ENCODE results near the gene IGHMBP2.
"Not testable (repeated sequence)": the region's sequence is repeated elsewhere in the genome, so short reads cannot be mapped to it uniquely, and the experiment has no call there.

Gene IGHMBP2

DNA sequence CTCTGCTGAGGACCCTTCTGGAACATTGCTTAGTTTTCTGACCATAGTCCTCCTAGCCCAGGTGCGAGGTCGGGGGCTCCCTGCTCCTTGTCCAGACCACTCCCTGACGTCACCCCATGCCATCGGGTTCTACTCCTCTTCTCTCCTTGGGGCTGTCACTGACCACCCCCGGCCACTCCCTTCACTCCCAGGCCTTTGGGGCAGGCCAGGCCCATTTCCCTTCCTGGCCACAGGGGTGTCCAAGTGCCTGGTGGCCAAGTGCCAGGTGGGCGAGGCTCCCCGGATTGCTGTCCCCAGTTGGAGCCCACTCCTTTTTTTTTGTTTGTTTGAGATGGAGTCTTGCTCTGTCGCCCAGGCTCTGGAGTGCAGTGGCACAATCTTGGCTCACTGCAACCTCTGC, 57.6 kb downstream of the IGHMBP2 start:
- DNase-seq (ENCODE audit: low read depth), result no peak

DNA sequence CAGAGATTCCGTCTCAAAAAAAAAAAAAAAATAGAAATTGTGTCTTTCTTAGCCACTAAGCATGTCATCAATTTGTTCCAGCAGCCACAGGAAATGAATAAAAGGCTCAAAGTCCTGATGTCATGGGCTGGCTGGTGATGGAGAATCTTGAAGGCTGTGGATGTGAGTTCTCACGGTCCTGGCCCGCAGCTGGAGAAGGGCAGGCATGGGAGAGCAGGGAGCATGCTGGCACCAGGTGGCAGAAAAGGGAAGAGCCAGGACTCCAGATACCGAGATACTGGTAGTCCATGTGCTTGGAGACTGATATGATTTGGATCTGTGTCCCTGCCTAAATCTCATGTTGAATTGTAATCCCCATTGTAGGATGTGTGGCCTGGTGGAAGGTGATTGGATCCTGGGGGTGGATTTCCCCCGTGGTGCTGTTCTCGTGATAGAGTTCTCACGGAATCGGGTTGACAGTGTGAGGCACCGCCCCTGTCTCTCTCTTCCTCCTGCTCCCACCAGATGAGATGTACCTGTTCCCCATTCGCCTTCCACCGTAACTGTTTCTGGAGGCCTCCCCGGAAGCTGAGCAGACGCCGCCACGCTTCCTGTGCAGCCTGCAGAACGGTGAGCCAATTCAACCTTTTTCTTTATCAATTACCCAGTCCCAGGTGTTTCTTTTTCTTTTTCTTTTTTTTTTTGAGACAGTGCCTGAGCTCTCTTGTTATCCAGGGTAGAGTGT, 59.0 kb downstream of the IGHMBP2 start:
- no peak for DNase-seq (ENCODE audit: low read depth)

DNA sequence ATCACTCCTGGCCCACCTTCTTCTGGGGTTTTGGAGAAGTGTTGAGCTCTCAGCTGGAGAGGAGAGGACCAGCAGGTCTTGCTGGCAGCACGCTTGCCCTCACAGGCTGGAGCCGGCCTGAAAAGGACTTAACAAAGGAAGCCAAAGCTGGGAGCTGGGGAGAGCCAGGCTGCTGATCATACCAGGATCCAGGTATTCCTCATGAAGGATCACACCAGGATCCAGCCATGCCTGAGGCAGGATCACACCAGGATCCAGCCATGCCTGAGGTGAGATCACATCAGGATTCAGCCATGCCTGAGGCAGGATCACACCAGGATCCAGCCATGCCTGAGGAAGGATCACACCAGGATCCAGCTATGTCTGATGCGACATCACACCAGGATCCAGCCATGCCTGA, 60.1 kb downstream of the IGHMBP2 start:
- DNase-seq (ENCODE audit: low read depth), result no peak

DNA sequence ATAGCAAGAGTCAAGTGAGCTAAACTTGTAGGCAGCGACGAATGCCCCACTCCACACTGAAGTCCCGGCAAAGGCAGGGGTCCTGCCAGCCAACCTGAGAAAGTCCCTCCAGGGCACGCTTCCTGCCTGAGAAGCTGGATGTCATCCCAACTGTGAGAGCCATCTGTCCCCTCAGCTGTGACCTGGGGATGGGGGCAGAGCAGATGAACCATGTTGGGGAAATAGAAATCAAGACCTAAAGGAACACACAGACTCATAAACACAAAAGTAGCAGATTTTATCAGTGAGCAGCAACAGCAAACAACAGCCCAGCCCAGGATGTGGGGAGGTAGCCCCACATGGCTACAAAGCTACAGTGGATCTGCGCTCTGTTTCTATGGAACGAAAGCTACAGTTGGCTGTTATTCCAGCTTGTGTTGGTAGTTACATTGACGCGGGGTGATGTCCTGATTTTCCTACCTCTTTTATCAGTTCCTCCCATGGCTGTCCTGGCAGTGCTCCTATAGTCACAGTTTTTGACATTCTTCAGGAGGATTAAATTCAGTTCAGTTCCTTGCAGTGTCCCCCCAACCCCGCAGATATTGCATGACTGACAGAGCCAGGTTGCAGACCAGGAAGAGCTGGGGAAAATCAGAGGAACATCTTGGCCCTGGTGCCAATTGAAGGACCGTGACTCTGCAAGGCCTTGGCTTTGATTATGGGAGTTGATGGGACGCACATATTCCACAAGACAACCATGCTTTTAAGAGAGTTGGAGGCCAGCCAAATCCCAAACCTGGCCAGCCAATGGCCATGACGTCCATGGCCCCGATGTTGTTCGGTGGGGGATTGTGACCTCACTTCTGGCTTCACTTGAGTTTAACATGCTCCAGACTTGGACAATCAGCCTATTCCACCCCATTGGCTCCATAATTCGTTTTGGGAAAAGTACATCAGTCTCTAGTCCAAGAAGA, 62.5 kb downstream of the IGHMBP2 start:
- DNase-seq (ENCODE audit: low read depth), result no peak

DNA sequence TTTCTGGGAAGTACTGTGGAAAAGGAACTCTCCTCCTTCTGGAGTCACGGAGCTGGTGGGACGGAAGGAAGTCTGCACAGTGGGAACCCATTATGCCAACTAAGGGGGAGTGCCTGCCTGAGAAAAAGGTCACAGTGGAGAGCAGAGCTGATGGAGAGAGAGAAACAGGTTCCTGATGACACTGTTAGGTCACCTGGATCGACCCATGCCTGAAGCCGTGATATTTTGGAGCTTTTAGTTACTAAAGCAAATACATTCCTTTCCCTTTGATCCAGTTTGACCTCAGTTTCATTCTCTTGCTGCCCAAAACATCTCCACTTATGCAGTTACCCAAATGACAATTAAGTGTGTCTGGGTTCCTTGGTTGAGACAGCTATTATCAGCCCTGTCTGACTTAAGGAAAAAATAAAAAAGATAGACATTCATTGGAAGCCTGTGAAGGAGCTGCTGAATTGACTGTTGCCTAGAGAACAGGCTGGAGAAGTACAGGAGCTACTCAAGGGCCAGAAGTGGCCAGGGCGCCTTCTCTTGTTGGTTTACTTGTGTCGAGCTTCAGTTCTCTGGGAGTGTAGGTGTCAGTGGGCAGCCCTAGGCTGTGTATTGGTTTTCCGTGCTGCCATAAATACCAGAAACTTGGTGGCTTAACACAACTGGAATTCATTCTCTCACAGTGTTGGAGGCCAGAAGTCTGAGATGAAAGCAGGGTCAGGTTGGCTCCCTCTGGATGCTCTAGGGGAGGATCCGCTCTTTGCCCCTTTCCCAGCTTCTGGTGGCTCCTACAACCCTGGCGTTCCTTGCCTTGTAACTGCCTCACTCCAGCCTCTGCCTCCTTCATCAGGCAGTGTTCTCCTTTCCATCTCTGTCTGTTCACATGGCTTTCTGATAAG, 63.4 kb downstream of the IGHMBP2 start:
- no peak for DNase-seq (ENCODE audit: low read depth)

DNA sequence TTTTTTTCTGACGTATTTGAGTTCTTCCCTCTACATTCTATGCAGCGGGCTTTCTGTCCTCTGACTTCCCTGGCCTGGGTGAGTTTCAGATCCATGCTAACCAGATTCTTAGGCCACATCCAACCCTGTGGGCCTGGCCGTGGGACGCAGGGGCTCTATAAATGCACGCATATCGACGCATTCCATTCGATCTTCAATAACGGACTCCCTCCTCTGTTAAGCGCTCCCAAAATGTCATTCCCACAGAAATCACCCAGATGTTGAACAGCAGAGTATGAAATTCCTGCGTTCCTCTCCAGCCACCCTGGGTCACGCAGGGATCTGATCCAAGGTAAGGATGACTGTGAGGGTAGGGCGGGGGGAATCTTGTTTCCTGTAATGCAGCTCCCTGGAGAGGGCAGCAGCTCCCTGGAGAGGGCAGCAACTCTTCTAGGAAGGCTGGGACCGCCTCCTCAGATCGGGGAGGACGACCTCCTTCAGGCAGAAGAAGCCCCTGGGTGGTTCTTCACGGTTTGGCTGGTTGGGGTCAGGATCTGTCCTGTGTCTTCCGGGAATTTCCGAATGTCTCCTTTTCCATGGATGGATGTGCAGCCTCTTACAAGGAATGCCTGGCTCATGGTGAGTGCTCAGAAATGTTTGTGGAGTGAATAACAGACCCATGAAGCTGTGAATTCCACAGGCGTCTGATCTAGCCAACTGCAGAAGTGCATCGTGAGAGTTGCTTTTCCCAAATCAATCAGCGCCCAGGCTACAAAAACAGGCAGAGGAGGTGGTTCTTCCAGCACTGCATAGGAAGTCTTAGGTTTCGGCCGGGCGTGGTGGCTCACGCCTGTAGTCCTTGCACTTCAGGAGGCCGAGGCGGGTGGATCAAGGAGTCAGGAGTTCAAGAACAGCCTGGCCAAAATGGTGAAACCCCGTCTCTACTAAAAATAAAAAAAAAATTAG, 64.9 kb downstream of the IGHMBP2 start:
- DNase-seq (ENCODE audit: low read depth), result no peak

DNA sequence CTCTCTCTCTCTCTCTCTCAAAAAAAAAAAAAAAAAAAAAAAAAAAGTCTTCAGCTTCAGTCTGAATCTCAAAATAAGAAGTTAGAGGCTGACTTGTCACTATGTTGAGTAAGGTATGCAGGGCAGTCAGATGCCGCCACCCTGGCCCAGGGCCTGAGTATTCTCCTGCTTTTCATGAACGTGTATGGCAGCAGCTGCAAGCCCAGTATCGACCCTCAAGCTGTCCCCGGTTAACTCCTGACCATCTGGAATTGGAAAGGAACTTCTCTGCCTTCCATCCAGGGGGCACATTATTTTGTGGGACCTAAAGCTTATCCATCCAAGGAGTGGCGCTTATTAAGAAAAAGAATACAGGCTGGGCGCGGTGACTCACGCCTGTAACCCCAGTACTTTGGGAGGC, 65.7 kb downstream of the IGHMBP2 start:
- no peak for DNase-seq (ENCODE audit: low read depth)

DNA sequence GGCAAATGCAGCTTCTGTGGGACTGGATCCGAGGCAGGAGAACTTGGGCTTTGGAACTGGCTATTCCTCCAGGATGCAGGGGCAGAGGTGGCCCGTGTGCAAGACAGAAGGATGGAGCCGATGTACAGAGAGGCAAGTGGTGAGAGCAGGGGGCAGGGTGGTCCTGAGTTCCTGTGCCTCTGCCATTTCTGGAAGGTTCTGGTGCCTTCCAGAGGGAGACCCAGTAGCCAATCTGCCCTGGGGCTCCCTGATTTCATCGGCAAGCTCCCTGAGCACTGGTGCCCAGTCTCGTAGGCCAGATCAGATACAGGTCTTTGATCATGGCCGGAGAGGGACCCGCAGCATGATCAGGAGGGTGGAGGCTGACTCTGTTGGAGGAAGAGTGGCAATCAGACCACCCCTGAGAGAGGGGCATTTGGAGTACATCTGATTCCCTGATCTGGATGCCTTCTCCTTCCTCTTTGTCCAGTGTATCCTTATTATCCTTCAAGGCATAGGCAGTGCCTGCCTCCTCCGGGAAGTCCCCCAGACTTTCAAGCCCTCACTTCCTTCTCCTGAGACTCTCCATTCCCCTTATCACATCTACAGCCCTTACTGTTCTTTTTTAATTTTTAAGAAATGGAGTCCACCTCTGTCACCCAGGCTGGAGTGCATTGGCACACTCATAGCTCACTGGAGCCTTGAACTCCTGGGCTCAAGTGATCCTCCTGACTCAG, 67.4 kb downstream of the IGHMBP2 start:
- DNase-seq (ENCODE audit: low read depth), result no peak

DNA sequence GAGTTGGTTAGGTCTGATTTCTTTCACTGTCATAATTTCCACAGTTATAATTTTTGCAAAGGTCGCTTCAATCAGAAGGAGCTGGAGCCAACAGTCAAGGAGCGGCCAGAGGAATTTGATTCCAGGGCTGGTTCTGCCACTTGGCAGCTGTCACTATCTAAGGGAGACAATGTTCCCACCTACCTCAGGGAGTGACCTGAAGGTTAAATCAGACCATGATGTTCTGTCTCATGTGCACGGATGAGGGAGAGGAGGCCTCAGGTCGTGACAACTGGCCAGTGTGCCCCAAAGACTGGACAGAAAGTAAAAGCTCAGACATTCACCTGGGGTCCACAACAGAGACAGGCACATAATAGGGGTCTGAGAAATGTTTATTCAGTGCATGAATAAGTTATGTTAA, 69.5 kb downstream of the IGHMBP2 start:
- DNase-seq (ENCODE audit: low read depth), result no peak

DNA sequence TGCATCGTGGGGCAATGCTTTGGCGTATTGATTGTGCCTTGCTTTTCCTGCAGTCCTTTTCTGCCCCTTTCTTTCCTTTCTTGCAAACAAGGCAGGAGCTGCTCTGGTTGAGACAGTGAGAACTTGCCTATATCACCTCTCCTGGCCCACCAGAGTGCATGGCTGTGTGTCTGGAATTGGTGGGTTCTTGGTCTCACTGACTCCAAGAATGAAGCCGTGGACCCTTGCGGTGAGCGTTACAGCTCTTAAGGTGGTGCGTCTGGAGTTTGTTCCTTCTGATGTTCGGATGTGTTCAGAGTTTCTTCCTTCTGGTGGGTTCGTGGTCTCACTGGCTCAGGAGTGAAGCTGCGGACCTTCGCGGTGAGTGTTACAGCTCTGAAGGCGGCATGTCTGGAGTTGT, 70.0 kb downstream of the IGHMBP2 start:
- DNase-seq (ENCODE audit: low read depth), result not testable (repeated sequence)

DNA sequence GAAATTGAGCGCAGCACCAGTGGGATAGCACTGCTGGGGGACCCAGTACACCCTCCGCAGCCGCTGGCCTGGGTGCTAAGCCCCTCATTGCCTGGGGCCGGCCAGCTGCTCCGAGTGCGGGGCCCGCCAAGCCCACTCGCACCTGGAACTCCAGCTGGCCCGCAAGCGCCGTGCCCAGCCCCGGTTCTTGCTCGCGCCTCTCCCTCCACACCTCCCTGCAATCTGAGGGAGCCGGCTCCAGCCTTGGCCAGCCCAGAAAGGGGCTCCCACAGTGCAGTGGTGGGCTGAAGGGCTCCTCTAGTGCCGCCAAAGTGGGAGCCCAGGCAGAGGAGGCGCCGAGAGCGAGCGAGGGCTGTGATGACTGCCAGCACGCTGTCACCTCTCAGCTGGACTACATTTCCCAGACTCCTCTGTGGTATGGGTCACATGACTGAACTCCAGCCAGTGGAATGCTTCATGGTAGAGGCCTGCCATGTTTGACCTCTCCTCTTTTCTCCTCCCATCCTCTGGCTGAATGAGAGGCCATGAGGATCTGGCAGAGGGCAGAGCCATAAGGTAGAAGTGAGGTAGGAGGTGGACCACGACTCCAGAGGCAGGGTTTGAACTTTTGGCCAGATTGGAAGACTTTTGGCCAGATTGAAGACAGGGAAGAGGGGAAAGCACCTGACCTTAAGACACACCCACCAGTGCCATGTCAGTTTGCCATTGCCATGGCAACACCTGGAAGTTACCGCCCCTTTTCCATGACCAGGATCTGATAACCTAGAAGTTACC, 70.9 kb downstream of the IGHMBP2 start:
- DNase-seq (ENCODE audit: low read depth), result no peak

DNA sequence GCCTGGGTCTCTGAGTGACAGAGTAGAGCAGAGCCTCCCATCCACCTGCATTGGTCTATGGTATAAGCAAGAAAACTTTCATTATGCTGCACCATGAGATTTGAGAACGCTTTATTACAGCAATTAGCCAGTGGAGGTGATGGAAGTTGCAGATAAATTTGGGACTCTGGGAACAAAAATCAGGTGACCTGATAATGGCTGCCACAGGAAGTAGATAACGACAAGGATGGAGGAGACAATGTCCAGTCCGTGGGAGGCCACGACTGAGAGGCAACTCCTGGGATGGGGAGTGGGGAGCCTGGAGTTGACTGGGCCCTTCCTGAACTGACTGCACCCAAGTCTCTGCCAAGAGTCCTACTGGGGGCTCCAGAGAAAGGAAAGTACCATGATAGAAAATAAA, 72.4 kb downstream of the IGHMBP2 start:
- DNase-seq (ENCODE audit: low read depth), result no peak

DNA sequence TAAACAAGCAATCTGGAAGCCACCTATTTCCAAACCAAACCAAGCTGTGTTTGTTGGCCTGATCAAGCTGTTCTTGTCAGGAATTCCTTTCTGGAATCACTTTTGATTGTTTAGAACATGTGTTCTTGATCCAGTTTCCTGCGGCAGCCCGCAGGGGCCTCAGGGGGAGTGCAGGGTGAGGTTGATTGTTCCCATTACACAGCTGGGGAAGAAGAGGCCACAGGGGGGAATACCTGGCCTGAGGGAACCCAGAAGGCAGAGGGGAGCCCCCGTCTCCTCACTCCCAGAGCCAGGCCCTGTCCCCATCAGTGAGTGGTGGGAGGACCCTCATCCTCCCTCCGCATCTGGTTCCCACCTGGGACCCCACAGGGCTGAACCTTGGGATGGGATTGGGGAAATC, 72.9 kb downstream of the IGHMBP2 start:
- peak; percentile 28 for DNase-seq (ENCODE audit: low read depth)

DNA sequence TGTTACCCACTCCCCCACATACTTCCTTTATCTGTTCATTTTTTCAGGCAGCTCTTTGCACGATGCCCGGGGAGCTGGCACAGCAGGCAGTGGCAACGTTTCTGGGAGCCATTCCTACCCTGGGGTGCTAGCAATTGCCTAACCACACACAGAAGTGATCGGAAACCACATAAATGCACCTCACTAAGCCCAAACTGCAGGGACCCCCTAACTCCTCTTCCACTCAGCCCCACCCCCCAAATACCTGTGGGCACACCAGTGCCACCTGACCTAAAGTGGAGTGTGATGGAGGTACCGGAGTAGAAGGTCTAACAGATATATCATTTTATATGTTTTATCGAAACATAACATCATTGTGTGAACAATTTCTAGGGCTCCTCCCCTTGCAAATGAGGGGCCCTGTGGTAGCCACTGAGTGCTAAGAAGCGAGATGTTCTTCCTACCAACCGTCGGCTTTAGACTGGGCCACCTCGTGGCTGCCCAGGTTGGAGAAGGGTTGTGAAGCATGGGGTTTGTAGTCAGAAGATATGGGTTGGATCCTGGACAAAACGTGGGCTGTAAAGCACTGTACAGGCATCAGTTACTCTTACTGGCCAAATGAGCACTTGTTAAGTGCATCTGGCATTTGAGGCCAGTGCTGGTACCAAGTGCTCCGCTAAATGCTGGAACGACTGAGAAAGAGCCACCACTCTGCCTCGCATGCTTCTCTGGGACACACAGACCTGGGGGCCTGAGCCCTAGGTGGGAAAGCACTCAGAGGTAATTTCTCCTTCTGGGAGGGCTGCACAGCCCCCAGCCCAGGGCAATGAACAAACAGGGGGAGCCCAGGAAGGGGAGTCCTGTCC, 74.3 kb downstream of the IGHMBP2 start:
- no peak for DNase-seq (ENCODE audit: low read depth)

DNA sequence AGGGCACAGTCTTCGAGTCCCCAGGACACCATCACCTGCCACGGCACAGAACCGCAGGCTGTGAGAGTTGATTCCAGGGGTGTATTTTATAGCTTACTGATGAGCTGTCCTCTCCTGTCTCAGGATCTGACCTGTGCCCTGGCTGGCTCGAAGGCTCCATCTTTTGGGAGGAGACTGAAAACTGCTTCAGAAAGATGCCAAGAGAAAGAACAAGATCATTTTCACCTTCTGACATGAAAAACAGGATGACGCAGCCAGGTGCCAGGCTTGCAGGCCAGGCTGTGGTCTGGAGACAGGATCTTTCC, 74.9 kb downstream of the IGHMBP2 start:
- DNase-seq (ENCODE audit: low read depth), result no peak

DNA sequence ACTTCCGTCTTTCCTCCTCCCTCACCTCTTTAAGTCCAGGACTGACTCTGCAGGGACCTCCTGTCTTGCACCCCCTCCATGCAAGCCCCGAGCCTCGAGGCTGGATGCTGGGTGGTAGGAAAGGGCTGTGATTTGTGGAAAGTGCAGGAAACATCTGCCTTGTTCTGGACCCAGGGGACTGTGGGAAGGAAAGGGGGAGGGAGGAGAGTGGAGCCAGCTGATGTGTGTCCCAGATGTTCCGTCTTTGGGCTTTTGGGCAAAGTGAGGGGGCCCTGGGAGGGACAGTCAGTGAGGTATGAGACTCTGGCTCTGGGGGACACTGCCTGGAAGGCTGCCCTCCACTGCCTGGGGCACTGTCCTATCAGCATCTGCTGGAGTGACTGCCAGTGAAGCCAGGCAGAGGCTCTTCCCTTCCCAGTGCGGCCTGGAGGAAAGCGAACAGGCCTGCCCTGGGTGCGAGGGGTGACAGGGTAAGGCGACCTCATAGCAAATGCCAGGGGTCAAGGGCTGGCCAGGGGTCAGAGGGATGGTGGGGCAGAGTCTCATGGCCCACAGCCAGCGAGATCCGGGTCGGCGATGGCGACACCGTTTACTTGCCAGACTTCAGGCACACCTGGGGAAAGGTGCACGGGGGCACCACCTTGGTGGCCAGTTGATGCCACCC, 75.4 kb downstream of the IGHMBP2 start:
- no peak for DNase-seq (ENCODE audit: low read depth)

DNA sequence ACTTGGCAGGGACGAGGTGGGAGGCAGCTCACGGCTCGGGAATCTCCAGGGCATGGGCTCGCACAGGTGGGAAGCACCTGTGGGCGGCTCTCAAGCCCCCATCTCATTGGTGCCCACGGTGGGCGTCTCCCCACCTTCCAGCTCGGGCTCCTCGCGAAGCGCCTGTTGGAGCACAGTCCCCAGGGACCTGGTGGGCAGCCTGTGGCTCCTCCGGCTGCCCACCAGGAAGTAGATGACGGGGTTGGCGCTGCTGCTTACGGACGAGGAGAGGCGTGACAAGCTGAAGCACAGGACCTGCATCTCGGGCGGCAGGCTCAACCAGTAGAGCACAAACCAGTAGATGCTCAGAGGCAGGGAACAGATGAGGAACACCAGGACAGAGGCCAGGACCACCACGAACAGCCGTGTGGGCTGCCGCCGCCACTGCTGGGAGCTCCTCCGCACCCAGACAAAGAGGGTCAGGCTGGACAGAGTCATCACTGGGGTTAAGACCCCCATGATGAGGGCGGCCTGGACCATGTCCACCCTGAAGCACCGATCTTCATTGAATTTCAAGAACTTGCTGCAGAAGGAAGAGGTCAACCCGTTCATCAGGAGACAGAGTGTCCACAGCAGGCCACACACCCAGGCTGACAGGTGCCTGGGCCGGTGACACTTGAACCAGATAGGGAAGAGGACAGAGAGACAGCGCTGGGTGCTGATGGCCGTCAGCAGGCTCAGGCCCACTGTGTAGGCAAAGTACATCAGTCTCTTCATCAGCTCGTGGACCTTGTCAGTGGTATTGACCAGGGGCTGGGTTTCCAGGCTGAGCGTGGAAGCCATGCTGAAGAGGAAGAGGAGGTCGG, 76.5 kb downstream of the IGHMBP2 start:
- DNase-seq (ENCODE audit: low read depth), result no peak

DNA sequence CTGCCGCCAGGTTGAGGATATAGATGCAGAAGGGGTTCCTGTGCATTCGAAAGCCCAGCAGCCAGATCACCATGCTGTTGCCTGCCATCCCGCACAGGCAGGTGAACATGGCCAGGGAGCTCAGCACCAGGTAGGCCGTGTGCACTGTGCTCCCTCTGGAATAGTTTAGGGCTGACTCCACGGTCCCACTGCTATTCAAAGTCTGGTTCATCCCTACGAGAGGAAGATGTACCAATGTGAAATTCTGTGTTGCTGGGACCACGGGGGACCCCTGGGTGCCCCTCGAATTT, 77.0 kb downstream of the IGHMBP2 start, which contains the start of gene MRGPRD:
Gene MRGPRD (minus strand): TSS at position 211 of the 290 bp plus-strand sequence. CDS start 0 bp downstream, at position 211.
- no peak for DNase-seq (ENCODE audit: low read depth)

Measured in fibroblast of the conjunctiva (primary cell).